Ovary (tissue), 9 donors: Measurements from ENCODE around the gene ERG28. TPM values are rescaled to one million over a fixed set of nuclear protein-coding genes. Genes with fewer than 3 reads are reported as not detected.

Source experiments
- polyA plus RNA-seq, 2 donors: library from polyadenylated mRNA; stranded (reverse); fragments of 200-250 nt in 1 of 2; fragments of 350-450 nt in 1 of 2; fragmentation: Illumina TruSeq in 1 of 2; extraction: RNeasy Lipid Tissue Mini Kit (QIAGEN cat#74804) in 1 of 2; gene quantifications; one replicate each; pipeline ENCODE4 v1.2.3, GENCODE V29; 2013 to 2014
- small RNA-seq: library from RNA; depleted of rRNA; stranded (forward); fragments of <200 nt; gene quantifications from one replicate; pipeline ENCODE3, GENCODE V24; 2016
- total RNA-seq, 7 donors: library from RNA; depleted of rRNA in 2 of 7; stranded (reverse); fragments of >200 nt in 2 of 7; fragmentation: NEBNext Ultra II Directional in 3 of 7; extraction: Animal tissue kit (Norgen Biotek cat#: 25700) in 3 of 7; gene quantifications; one replicate each; pipeline versions ENCODE4 v1.1.0 to v1.2.4, GENCODE V29; 2016 to 2023
- donor health status: DM: no; HTN: no; CAD: no; lungs with moderate emphysema.
- donor health status: DM: no; HTN: no; CAD: no.
- donor health status: Bipolar disorder and iron deficiency.
- donor health status: DM: yes; HTN: yes; CAD: no.
- donor health status: DM: no; HTN: no; CAD: no.
- donor health status: DM: yes; HTN: yes; CAD: no.

Gene ERG28
- total and polyA plus RNA-seq, 9 donors, result 11.4 to 55.1 (median 17.0) TPM

Small RNA genes lying within 50 kb of the gene (small RNA-seq; reads per million reads assigned to genes)
- 0.35 reads per million for gene RNA5SP387

Other genes starting within 250 kb of the ERG28 start
- gene JDP2, start 232.9 kb downstream of the ERG28 start, total RNA-seq, result 10 to 100 TPM; 19.0 to 89.9 (median 26.8) TPM
- 10 to 100 TPM; 16.2 to 22.5 TPM for gene JDP2, start 232.9 kb downstream of the ERG28 start, polyA plus RNA-seq
- 1 to 10 TPM in 3 of 7 donors, under 1 TPM in 4; 0.45 to 1.7 (median 0.69) TPM for gene BATF, start 138.4 kb downstream of the ERG28 start, total RNA-seq
- gene BATF, start 138.4 kb downstream of the ERG28 start, polyA plus RNA-seq, result 1 to 10 TPM in 1 of 2 donors, under 1 TPM in 1; 0.67 to 1.5 TPM
- 10 to 100 TPM in 1 of 7 donors, 1 to 10 TPM in 6; 1.5 to 18.4 (median 4.4) TPM for gene FLVCR2, start 82.3 kb downstream of the ERG28 start, total RNA-seq
- 1 to 10 TPM; 2.1 to 7.2 TPM for gene FLVCR2, start 82.3 kb downstream of the ERG28 start, polyA plus RNA-seq
- gene TTLL5, start 370 bp upstream of the ERG28 start, total RNA-seq, result 10 to 100 TPM; 23.2 to 34.9 (median 27.3) TPM
- gene TTLL5, start 370 bp upstream of the ERG28 start, polyA plus RNA-seq, result 10 to 100 TPM; 11.0 to 28.4 TPM